Activated CD4-positive, alpha-beta T cell treated with anti-CD3 and anti-CD28 coated beads, Interleukin-2, amount 50 U/mL, for 24 hours (primary cell): ENCODE measurements around the gene MAFB.

Experiments used
- DNase-seq, 2 donors: peaks; one replicate each; pipeline ENCODE4 v3.0.0-alpha.2; 2020; ENCODE audit warnings: low read depth in 1 of 2, low spot score in 1 of 2

MAFB gene

DNA sequence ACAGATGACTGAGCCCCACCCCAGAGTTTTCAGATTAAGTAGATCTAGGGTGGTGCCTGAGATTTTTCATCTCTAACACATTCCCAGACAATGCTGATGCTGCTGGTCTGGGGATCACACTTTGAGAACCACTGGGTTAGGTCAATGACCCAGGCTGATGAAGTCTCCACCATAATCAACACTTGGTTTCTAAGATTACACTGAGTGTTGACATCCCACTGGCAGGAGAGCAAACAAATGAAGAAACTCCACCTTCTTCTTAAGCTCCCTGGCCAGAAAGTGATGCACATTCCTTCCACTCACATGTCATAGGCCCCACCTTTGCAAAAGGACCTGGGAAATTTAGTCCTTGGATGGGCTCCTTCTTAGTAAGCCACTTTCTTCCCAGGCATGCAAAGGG, 53.1 kb downstream of the MAFB start:
- no peak for DNase-seq
